ENCODE results near the gene DYNLT4. TPM values are rescaled to one million over a fixed set of nuclear protein-coding genes. Genes with fewer than 3 reads are reported as not detected.

DYNLT4 gene, protein sequence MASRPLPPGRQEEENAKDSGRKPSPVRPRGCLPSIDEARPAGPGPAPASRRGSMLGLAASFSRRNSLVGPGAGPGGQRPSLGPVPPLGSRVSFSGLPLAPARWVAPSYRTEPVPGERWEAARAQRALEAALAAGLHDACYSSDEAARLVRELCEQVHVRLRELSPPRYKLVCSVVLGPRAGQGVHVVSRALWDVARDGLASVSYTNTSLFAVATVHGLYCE
- total RNA-seq, result 1 to 10 TPM in 2 of 4 donors, not detected in 2; 2.5 to 3.3 TPM

DNA sequence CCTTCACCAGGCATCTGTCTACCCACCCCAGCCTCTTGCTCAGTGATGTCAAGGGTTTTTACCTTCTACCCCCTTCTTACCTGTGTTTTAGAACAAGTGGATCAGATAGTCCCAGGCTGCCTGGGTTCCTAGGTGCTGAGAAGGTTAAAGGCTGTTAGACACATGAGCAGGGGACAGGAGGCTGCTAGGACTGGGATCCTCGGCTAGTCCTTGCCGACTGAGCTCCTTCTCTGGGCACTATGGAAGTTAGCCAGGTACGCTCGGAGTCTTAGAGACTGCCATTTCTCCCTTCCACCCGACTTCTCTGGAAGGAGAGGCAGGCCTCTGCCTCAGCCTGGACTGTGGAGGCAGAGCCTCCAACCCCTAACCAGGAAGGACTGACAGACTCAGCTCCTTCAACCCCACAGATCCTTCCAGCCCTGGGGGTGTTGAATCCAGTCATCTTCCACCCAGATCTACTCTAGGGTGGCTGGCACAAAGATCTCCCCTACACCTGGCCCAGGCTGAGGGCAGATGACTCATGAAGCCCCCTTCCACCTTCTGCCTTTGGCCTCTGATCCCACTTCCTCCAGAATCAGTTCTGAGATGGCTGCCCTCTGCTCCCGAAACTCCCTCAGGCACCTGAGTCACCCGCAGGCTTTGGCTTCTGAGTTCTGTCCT lies at the start of gene DYNLT4:
Gene DYNLT4, minus strand, starts transcription at position 648 of the 660 bp plus-strand sequence. CDS start 683 bp downstream, outside the sequence.
- no peaks in the 10 kb centered on the region for H3K9me3 ChIP-seq
- no peaks in the 10 kb centered on the region for H3K27me3 ChIP-seq
- peaks cover 0 to 89% (median 66%) of the 10 kb centered on the region in 4 donors for H3K4me1 ChIP-seq
- peaks cover 0 to 45% (median 6%) of the 10 kb centered on the region in 3 donors for H3K36me3 ChIP-seq
- peak within 1 kb of the TSS; percentile 97 to 100 (median 100) for H3K27ac ChIP-seq
- peak within 1 kb of the TSS; percentile 24 to 49 (median 30) for H3K4me3 ChIP-seq
- DNase-seq (ENCODE audit: low spot score in 2 of 2), result no peak
- peak in 1 of 2 donors; percentile 45 for TF ChIP-seq POLR2A (IDR thresholded peaks at IDR 0.05)
- TF ChIP-seq, protein P1, sequence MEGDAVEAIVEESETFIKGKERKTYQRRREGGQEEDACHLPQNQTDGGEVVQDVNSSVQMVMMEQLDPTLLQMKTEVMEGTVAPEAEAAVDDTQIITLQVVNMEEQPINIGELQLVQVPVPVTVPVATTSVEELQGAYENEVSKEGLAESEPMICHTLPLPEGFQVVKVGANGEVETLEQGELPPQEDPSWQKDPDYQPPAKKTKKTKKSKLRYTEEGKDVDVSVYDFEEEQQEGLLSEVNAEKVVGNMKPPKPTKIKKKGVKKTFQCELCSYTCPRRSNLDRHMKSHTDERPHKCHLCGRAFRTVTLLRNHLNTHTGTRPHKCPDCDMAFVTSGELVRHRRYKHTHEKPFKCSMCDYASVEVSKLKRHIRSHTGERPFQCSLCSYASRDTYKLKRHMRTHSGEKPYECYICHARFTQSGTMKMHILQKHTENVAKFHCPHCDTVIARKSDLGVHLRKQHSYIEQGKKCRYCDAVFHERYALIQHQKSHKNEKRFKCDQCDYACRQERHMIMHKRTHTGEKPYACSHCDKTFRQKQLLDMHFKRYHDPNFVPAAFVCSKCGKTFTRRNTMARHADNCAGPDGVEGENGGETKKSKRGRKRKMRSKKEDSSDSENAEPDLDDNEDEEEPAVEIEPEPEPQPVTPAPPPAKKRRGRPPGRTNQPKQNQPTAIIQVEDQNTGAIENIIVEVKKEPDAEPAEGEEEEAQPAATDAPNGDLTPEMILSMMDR (IDR thresholded peaks at IDR 0.05), result no peak
- WGBS, 2 donors, result 47 to 56% methylated on average over 7 of the region's 7 CpGs

DNA sequence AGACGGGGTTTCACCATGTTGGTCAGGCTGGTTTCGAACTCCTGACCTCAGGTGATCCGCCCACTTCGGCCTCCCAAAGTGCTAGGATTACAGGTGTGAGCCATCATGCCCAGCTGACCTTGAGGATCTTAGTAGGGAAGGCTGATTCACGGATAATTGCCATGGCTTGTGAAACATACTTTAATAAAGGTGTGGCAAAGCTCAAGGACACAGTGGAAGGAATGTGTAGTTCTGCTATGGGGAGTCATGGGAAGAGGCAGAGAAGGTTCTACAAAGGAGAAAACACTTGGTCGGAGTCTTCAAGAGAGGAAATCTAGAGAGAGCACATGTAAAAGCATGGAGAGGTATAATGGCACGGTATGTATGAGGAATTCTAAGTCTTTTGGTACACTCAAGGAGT lies 48.6 kb upstream of the DYNLT4 start:
- Histone ChIP-seq H3K27me3 (no peaks in the 10 kb centered on the region), H3K4me3 (no peak overlapping the region), H3K27ac (no peak overlapping the region), H3K9me3 (no peaks in the 10 kb centered on the region), H3K36me3 (peaks cover 0 to 45% (median 0%) of the 10 kb centered on the region in 3 donors), H3K4me1 (peaks cover 0 to 7% (median 0%) of the 10 kb centered on the region in 4 donors)
- TF ChIP-seq, protein P1 (IDR thresholded peaks at IDR 0.05), result no peak
- TF ChIP-seq EP300 (IDR thresholded peaks at IDR 0.05) (no peak), POLR2A (IDR thresholded peaks at IDR 0.05) (no peak)
- 82 to 87% methylated on average over 7 of the region's 7 CpGs for WGBS, 2 donors
- DNase-seq (ENCODE audit: low spot score in 2 of 2), result no peak

DNA sequence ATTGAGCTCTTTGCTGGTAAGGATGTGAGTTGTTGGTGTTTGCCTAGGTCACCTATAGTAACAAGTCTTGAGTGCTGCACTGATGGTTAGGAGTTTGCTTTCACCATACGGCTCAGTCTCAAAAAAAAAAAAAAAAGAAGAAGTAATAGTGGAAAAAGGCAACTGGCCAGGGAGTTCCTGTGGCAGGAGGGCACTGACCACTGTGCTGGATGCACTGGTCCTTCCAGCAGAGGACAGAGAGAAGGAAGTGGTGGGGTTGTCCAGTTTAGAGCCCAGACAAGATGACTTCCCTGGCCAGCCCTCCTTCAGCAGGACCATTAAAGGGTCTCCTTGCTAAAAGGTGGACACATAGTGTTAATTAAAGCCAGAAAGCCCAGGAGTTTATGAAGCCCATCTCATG lies 47.8 kb upstream of the DYNLT4 start:
- Histone ChIP-seq H3K4me3 (no peak overlapping the region), H3K27me3 (no peaks in the 10 kb centered on the region), H3K27ac (no peak overlapping the region), H3K9me3 (no peaks in the 10 kb centered on the region), H3K4me1 (peaks cover 0 to 5% (median 0%) of the 10 kb centered on the region in 4 donors), H3K36me3 (peaks cover 0 to 52% (median 0%) of the 10 kb centered on the region in 3 donors)
- no peak for DNase-seq (ENCODE audit: low spot score in 2 of 2)
- WGBS, 2 donors, result 70 to 83% methylated on average over 1 of the region's 1 CpG
- TF ChIP-seq POLR2A (IDR thresholded peaks at IDR 0.05) (no peak), EP300 (IDR thresholded peaks at IDR 0.05) (no peak)
- TF ChIP-seq, protein P1 (IDR thresholded peaks at IDR 0.05), result no peak

DNA sequence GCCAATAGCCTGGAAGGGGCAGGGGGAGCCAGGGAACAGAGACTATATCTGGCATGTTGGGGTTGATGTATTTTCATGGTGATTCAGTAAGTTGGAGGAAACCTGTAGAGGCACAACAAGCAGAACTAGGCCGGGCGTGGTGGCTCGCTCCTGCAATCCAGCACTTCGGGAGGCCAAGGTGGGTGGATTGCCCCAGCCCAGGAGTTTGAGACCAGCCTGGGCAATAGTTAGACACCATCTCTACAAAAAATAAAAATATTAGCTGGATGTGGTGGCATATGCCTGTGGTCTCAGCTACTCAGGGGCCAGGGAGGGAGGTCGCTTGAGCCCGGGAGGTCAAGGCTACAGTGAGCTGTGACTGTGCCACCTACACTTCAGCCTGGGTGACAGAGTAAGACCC lies 46.0 kb upstream of the DYNLT4 start:
- no peak for DNase-seq (ENCODE audit: low spot score in 2 of 2)
- no peaks in the 10 kb centered on the region for H3K27me3 ChIP-seq
- peaks cover 0 to 54% (median 0%) of the 10 kb centered on the region in 3 donors for H3K36me3 ChIP-seq
- no peak overlapping the region for H3K27ac ChIP-seq
- TF ChIP-seq, protein P1 (IDR thresholded peaks at IDR 0.05), result no peak
- no peak for TF ChIP-seq EP300 (IDR thresholded peaks at IDR 0.05)
- no peak for TF ChIP-seq POLR2A (IDR thresholded peaks at IDR 0.05)
- WGBS, 2 donors, result 93 to 95% methylated on average over 6 of the region's 6 CpGs
- peaks cover 0 to 23% (median 10%) of the 10 kb centered on the region in 4 donors for H3K4me1 ChIP-seq
- H3K9me3 ChIP-seq, result no peaks in the 10 kb centered on the region
- no peak overlapping the region for H3K4me3 ChIP-seq

DNA sequence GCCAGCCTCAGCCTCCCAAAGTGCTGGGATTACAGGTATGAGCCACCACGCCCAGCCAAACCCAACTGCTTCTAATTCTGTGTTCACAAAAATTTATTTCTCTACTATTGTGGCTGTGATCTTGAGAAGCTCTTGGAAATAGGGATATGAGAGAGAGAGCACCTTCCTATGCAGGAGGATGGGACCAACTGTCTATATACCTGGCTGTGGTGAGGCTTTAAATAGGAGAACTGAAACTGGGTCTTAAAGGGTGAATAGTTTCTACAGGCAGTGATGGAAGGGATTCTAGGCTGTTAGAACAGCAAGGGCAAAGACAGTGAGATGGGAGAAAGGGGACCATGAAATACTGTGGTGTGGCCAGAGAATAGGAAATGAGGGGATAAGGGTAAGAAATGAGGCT lies 44.2 kb upstream of the DYNLT4 start:
- Histone ChIP-seq H3K27me3 (no peaks in the 10 kb centered on the region), H3K9me3 (no peaks in the 10 kb centered on the region), H3K36me3 (peaks cover 0 to 41% (median 0%) of the 10 kb centered on the region in 3 donors), H3K4me1 (peaks cover 0 to 35% (median 13%) of the 10 kb centered on the region in 4 donors), H3K27ac (no peak overlapping the region), H3K4me3 (no peak overlapping the region)
- 100% methylated on average over 1 of the region's 1 CpG for WGBS, 2 donors
- TF ChIP-seq, protein P1 (IDR thresholded peaks at IDR 0.05), result no peak
- TF ChIP-seq EP300 (IDR thresholded peaks at IDR 0.05) (no peak), POLR2A (IDR thresholded peaks at IDR 0.05) (no peak)
- DNase-seq (ENCODE audit: low spot score in 2 of 2), result no peak

Data from tibial nerve (tissue), 4 donors.